Endothelial cell of umbilical vein (primary cell): ENCODE results near the gene KCNH1. TPM values are rescaled to one million over a fixed set of nuclear protein-coding genes. Genes with fewer than 3 reads are reported as not detected.

Source experiments
- BruUV-seq: library from RNA; stranded (reverse); fragments of 400-500 nt; replicated peaks from 2 replicates; lab custom pipeline; 2021; lab: Mats Ljungman, UMichigan
- CTCF ChIA-PET: fragments of 300-600, 350-600 bp; sonication (Branson Sonifier 250); formaldehyde crosslinking; loops from one replicate; lab custom pipeline; 2021; ENCODE audit warnings: antibody characterized with exemption, inconsistent platforms; lab: Charles Lee
- POLR2A ChIA-PET: fragments of 300-600, 350-600 bp; sonication (Branson Sonifier 250); formaldehyde crosslinking; loops from one replicate; lab custom pipeline; 2021; ENCODE audit warnings: antibody characterized with exemption, inconsistent platforms; lab: Charles Lee
- DNase-seq: peaks from one replicate; pipeline ENCODE4 v3.0.0-alpha.2; 2011; ENCODE audit warnings: low read depth, low spot score
- FAIRE-seq: peaks from 2 replicates; lab custom pipeline; 2011; peaks lifted over from hg19 to GRCh38; lab: Jason Lieb, UNC
- H2AFZ ChIP-seq: 2 replicates; pipeline ENCODE4 v1.6.0; 2012; ENCODE audit warnings: low read depth, low read length, control low read depth, inconsistent platforms
- H3K27ac ChIP-seq: 2 replicates; pipeline ENCODE4 v1.5.1; 2011; ENCODE audit warnings: low read depth, mild to moderate bottlenecking, control low read depth, low read length, moderate library complexity; ENCODE audit not compliant: insufficient read depth
- H3K27me3 ChIP-seq, 2 experiments: 2 replicates each; pipeline versions ENCODE4 v1.6.0 to v1.6.1; 2011; ENCODE audit warnings: low read length in 2 of 2, mixed read lengths in 1 of 2; ENCODE audit not compliant: control insufficient read depth in 2 of 2, insufficient read depth in 2 of 2
- H3K36me3 ChIP-seq, 2 experiments: 2 replicates in 1 of 2; 3 replicates in 1 of 2; pipeline ENCODE4 v1.5.1; 2011; ENCODE audit warnings: low read length in 2 of 2, mild to moderate bottlenecking in 1 of 2, moderate library complexity in 1 of 2; ENCODE audit not compliant: control insufficient read depth in 2 of 2, insufficient read depth in 2 of 2; ENCODE audit errors: extremely low read depth in 1 of 2
- H3K4me1 ChIP-seq: 3 replicates; pipeline ENCODE4 v1.5.1; 2011; ENCODE audit warnings: mild to moderate bottlenecking, low read length; ENCODE audit not compliant: control insufficient read depth, insufficient read depth; ENCODE audit errors: extremely low read depth
- H3K4me2 ChIP-seq: 2 replicates; pipeline ENCODE4 v1.6.1; 2011; ENCODE audit warnings: low read length, control low read depth, mixed read lengths; ENCODE audit not compliant: insufficient read depth
- H3K4me3 ChIP-seq, 3 experiments: fragments of 200-600 bp in 1 of 3; sonication (generic), shearing (Covaris generic) in 1 of 3; replicated peaks in 1 of 3; 2 replicates each; pipeline ENCODE4 v1.5.1; 2011 to 2016; ENCODE audit warnings: control low read depth in 3 of 3, low read length in 3 of 3, mild to moderate bottlenecking in 2 of 3, inconsistent platforms in 1 of 3, low read depth in 1 of 3, moderate library complexity in 1 of 3; ENCODE audit not compliant: insufficient read depth in 1 of 3
- H3K79me2 ChIP-seq: 2 replicates; pipeline ENCODE4 v1.6.0; 2012; ENCODE audit warnings: low read length, inconsistent platforms; ENCODE audit not compliant: control insufficient read depth, insufficient read depth
- H3K9ac ChIP-seq: replicated peaks from 2 replicates; pipeline ENCODE3; 2011; ENCODE audit warnings: low read length, control low read depth; ENCODE audit not compliant: insufficient read depth; ENCODE audit errors: extremely low read depth
- H3K9me1 ChIP-seq: replicated peaks from 3 replicates; pipeline ENCODE4 v1.6.0; 2011; ENCODE audit warnings: mild to moderate bottlenecking, low read length; ENCODE audit not compliant: control insufficient read depth, insufficient read depth; ENCODE audit errors: extremely low read depth
- H3K9me3 ChIP-seq: replicated peaks from 2 replicates; pipeline ENCODE4 v1.5.1; 2012; ENCODE audit warnings: low read length, inconsistent platforms; ENCODE audit not compliant: control insufficient read depth, insufficient read depth
- H4K20me1 ChIP-seq: replicated peaks from 2 replicates; pipeline ENCODE3; 2011; ENCODE audit warnings: mild to moderate bottlenecking, low read length; ENCODE audit not compliant: control insufficient read depth, insufficient read depth; ENCODE audit errors: extremely low read depth
- EZH2 ChIP-seq: IDR thresholded peaks from 2 replicates; pipeline ENCODE4 v1.6.1; 2012; ENCODE audit warnings: borderline replicate concordance, low read depth, mild to moderate bottlenecking, moderate library complexity, low read length, inconsistent platforms; ENCODE audit not compliant: severe bottlenecking
- FOS ChIP-seq: IDR thresholded peaks from 2 replicates; pipeline ENCODE4 v1.6.1; 2011; ENCODE audit warnings: mild to moderate bottlenecking, low read length, moderate library complexity, borderline replicate concordance; ENCODE audit not compliant: insufficient read depth
- GATA2 ChIP-seq: IDR thresholded peaks from 2 replicates; pipeline ENCODE4 v1.7.0; 2011; ENCODE audit warnings: low read depth, mild to moderate bottlenecking, moderate library complexity, mixed read lengths, low read length; ENCODE audit not compliant: insufficient read length, insufficient read depth
- JUN ChIP-seq: IDR thresholded peaks from 2 replicates; pipeline ENCODE4 v1.6.1; 2011; ENCODE audit warnings: borderline replicate concordance, low read depth; ENCODE audit not compliant: insufficient read length, insufficient read depth
- MAX ChIP-seq: IDR thresholded peaks from 2 replicates; pipeline ENCODE4 v1.6.1; 2011; ENCODE audit not compliant: insufficient read depth, insufficient read length
- MYC ChIP-seq: IDR thresholded peaks from one replicate; pipeline ENCODE4 v1.6.1; 2011; ENCODE audit warnings: mild to moderate bottlenecking, low read depth, low read length
- POLR2A ChIP-seq: IDR thresholded peaks from 2 replicates; pipeline ENCODE4 v1.6.1; 2012; ENCODE audit warnings: low read depth, mild to moderate bottlenecking, control low read depth, low read length
- POLR2AphosphoS5 ChIP-seq: IDR thresholded peaks from 2 replicates; pipeline ENCODE4 v1.6.1; 2012; ENCODE audit warnings: low read depth, mild to moderate bottlenecking, control low read depth, low read length, moderate library complexity; ENCODE audit not compliant: insufficient read depth
- dilution Hi-C: fragments of 300-500 bp; cut with MboI; formaldehyde crosslinking; loops from one replicate; pipeline ENCODE4 v1.15.0; 2019; ENCODE audit warnings: low sequenced_read_pairs; ENCODE audit not compliant: extremely low pct_ligation_motif_present
- intact Hi-C: fragments of 100-400 bp; cut with micrococcal nuclease; formaldehyde crosslinking; loops from one replicate; pipeline ENCODE4 v1.10.0; 2022
- polyA plus RNA-seq, 4 experiments: library from polyadenylated mRNA; depleted of rRNA in 3 of 4; stranded (reverse) in 3 of 4; unstranded in 1 of 4; fragments of >200 nt; gene quantifications; 2 replicates each; pipeline versions ENCODE4 v1.2.1 to v1.2.3, GENCODE V29; 2011 to 2012; ENCODE audit warnings: missing spikeins in 1 of 4
- total RNA-seq: library from RNA; stranded (reverse); gene quantifications from 2 replicates; pipeline ENCODE4 v1.2.3, GENCODE V29; 2021
- TF ChIP-seq, protein P1 (sequence below), 2 donors: IDR thresholded peaks; 1 replicate in 1 of 2; 2 replicates in 1 of 2; pipeline ENCODE4 v1.5.1; 2011; ENCODE audit warnings: low read length in 2 of 2, mild to moderate bottlenecking in 2 of 2, moderate library complexity in 2 of 2, control low read depth in 1 of 2, inconsistent platforms in 1 of 2, low read depth in 1 of 2; ENCODE audit not compliant: insufficient read depth in 1 of 2; ENCODE audit errors: extremely low read depth in 1 of 2

The KCNH1 gene
- total and polyA plus RNA-seq, 2 donors (not counting 3 experiments of a cell fraction or from before 2014, with no cell fraction given): not detected

DNA sequence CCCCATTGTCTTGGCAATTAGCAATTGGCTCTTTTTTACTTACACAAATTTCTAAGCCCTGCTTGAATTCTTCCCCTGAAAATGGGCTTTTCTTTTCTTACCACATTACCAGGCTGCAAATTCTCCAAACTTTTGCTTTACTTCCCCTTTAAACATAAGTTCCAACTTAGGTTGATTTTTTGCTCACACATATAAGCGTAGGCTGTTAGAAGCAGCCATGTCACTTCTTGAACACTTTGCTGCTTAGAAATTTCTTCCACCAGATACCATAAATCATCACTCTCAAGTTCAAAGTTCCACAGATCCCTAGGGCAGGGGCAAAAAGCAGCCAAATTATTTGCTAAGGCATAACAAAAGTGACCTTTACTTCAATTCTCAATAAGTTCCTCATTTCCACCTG, 35.4 kb upstream of the KCNH1 start:
- no peaks in the 10 kb centered on the region for H4K20me1 ChIP-seq
- FAIRE-seq: no peak
- no peaks in the 10 kb centered on the region for H3K79me2 ChIP-seq
- no peaks in the 10 kb centered on the region for H3K36me3 ChIP-seq
- H2AFZ ChIP-seq: no peak overlapping the region
- intact Hi-C loops (no loop called here), dilution Hi-C loops (no loop called here)
- no peak overlapping the region for H3K4me2 ChIP-seq
- TF ChIP-seq FOS (no peak), EZH2 (no peak), GATA2 (no peak), JUN (no peak), MYC (no peak), POLR2AphosphoS5 (no peak), POLR2A (no peak), MAX (no peak)
- TF ChIP-seq, protein P1, sequence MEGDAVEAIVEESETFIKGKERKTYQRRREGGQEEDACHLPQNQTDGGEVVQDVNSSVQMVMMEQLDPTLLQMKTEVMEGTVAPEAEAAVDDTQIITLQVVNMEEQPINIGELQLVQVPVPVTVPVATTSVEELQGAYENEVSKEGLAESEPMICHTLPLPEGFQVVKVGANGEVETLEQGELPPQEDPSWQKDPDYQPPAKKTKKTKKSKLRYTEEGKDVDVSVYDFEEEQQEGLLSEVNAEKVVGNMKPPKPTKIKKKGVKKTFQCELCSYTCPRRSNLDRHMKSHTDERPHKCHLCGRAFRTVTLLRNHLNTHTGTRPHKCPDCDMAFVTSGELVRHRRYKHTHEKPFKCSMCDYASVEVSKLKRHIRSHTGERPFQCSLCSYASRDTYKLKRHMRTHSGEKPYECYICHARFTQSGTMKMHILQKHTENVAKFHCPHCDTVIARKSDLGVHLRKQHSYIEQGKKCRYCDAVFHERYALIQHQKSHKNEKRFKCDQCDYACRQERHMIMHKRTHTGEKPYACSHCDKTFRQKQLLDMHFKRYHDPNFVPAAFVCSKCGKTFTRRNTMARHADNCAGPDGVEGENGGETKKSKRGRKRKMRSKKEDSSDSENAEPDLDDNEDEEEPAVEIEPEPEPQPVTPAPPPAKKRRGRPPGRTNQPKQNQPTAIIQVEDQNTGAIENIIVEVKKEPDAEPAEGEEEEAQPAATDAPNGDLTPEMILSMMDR (IDR thresholded peaks at IDR 0.05; ENCODE audit: extremely low read depth in 1 of 2, insufficient read depth in 1 of 2, low read depth in 1 of 2, low read length in 2 of 2): no peak
- H3K9me3 ChIP-seq: no peaks in the 10 kb centered on the region
- ChIA-PET CTCF (no interaction called here), POLR2A (no interaction called here)
- no peak overlapping the region for H3K9ac ChIP-seq
- no peak overlapping the region for H3K4me3 ChIP-seq
- no TSS peak for BruUV-seq
- no peaks in the 10 kb centered on the region for H3K4me1 ChIP-seq
- H3K27me3 ChIP-seq: no peaks in the 10 kb centered on the region
- H3K9me1 ChIP-seq: no peaks in the 10 kb centered on the region
- no peak overlapping the region for H3K27ac ChIP-seq
- no peak for DNase-seq
